GM18951 (cell line): ENCODE measurements around the gene ATRAID.
"Not testable (repeated sequence)": the region's sequence is repeated elsewhere in the genome, so short reads cannot be mapped to it uniquely, and the experiment has no call there.

Experiments
- POLR2A ChIP-seq: IDR thresholded peaks from 4 replicates; pipeline ENCODE4 v1.6.1; 2011; ENCODE audit warnings: mild to moderate bottlenecking; ENCODE audit not compliant: insufficient read length, insufficient read depth; ENCODE audit errors: extremely low read depth
- in situ Hi-C: fragments of 300-500 bp; cut with MboI; formaldehyde crosslinking; loops from one replicate; pipeline ENCODE4 v1.12.0; 2022; ENCODE audit warnings: low sequenced_read_pairs, mixed read lengths, inconsistent platforms; ENCODE audit not compliant: unreplicated experiment

Gene ATRAID

GRCh38 chr2:27211943-27212625 lies at the start of gene ATRAID, which contains the start of gene SLC5A6:
Gene ATRAID, plus strand, starts transcription at chr2:27212041. Its CDS starts 328 bp downstream, at chr2:27212369.
Gene SLC5A6, minus strand, starts transcription at chr2:27212268. Its CDS starts 4,618 bp downstream, at chr2:27207650.
- in situ Hi-C loops, result no loop called here
- TF ChIP-seq POLR2A, result peak; percentile 94

- in situ Hi-C loops, result no loop called here
- no peak for TF ChIP-seq POLR2A
These were observed 49.4 kb upstream of the ATRAID start for GRCh38 chr2:27162151-27163121.

GRCh38 chr2:27164960-27165763 lies 46.7 kb upstream of the ATRAID start:
- no peak for TF ChIP-seq POLR2A

GRCh38 chr2:27170581-27171337 lies 41.1 kb upstream of the ATRAID start:
- in situ Hi-C loops, result no loop called here
- TF ChIP-seq POLR2A, result no peak

More at GRCh38 chr2:27164960-27165763, 46.7 kb upstream of the ATRAID start:
- in situ Hi-C loops, result no loop called here

- no peak for TF ChIP-seq POLR2A
- in situ Hi-C loops, result no loop called here
These were observed 40.4 kb upstream of the ATRAID start for GRCh38 chr2:27171351-27171848.

- TF ChIP-seq POLR2A, result no peak
- in situ Hi-C loops, result no loop called here
These were observed 37.2 kb upstream of the ATRAID start for GRCh38 chr2:27174638-27175037.

- in situ Hi-C loops, result no loop called here
- TF ChIP-seq POLR2A, result no peak
These were observed 36.5 kb upstream of the ATRAID start for GRCh38 chr2:27175330-27175729.

- in situ Hi-C loops, result not testable (repeated sequence)
These were observed 36.1 kb upstream of the ATRAID start for GRCh38 chr2:27175781-27176180.

- no peak for TF ChIP-seq POLR2A
- in situ Hi-C loops, result no loop called here
These were observed 34.1 kb upstream of the ATRAID start for GRCh38 chr2:27177441-27178351.

GRCh38 chr2:27178469-27178868 lies 33.4 kb upstream of the ATRAID start:
- in situ Hi-C loops, result no loop called here
- TF ChIP-seq POLR2A, result no peak

GRCh38 chr2:27179344-27180000 lies 32.4 kb upstream of the ATRAID start:
- no peak for TF ChIP-seq POLR2A
- in situ Hi-C loops, result no loop called here

GRCh38 chr2:27182346-27182745 lies 29.5 kb upstream of the ATRAID start:
- in situ Hi-C loops, result no loop called here

More at GRCh38 chr2:27182346-27182745, 29.5 kb upstream of the ATRAID start:
- no peak for TF ChIP-seq POLR2A
